GM19238 (cell line): ENCODE results near the gene PYCARD.

Experiments
- DNase-seq: peaks from one replicate; pipeline ENCODE4 v3.0.0; 2011; ENCODE audit warnings: low spot score; ENCODE audit not compliant: insufficient read length

The PYCARD gene

GRCh38 chr16:31167315-31167714 lies 35.2 kb downstream of the PYCARD start:
- DNase-seq = no peak

- DNase-seq = no peak
Measured at GRCh38 chr16:31157136-31157535, 45.4 kb downstream of the PYCARD start.
